D341Med (cell line): ENCODE measurements around the gene C16orf74.
A peak's percentile ranks its signal among the peaks of the same experiment; 100 is the strongest.

Experiments used
- DNase-seq: peaks from one replicate; pipeline ENCODE4 v3.0.0; 2012; ENCODE audit warnings: low spot score

The C16orf74 gene

DNA sequence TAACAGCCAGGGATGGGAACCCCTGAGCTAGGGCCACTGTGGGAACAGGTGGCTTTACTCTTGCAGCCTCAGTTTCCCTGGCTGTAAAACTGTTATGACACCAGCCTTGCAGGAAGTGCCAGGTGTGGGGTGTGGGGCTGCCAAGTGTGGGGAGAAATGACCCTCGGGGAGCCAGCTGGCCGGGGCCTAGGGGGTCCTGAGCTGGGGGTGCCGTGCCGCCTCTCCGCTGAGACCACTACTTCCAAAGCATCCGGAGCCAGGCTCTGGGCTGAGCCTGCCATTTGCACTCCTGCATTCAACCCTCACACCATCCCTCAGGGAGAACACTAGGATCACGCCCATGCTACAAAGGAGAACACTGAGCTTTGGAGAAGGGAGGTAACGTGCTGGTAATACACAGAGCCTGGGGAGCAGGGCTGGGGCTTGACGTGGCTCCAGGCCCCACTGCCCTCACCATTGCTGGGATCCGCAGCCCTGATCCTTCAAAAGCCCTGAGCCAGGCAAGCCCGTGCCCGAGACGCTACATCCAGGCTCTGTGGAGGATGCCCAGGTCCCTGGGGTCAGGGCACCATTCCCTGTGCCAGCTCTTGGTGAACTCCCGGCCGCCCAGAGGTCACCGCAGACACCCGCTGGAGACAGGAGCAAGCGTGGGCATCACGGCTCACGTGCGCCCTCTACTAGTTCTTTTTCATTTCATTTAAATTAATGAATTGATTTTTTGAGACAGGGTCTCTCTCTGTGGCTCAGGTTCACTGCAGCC, 33.3 kb downstream of the C16orf74 start:
- peak; percentile 75 for DNase-seq

DNA sequence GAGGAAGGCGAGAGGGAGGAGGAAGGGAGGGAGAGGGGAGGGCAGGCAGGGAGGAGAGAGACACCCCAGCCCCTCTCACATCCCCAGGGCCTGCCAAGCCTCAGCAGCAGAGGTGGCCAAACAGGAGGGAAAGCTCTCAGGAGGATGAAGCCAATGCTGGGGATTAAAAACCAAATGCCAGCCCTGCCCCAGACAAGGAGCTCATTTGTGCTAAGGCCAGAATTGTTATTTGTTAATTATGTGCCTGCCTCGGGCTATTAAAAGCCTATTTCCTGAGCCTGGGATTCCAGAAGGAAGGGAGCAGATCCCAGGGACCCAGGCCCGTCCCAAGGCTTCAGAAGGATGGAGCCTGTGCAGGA, 34.2 kb downstream of the C16orf74 start:
- DNase-seq, result peak; percentile 83

DNA sequence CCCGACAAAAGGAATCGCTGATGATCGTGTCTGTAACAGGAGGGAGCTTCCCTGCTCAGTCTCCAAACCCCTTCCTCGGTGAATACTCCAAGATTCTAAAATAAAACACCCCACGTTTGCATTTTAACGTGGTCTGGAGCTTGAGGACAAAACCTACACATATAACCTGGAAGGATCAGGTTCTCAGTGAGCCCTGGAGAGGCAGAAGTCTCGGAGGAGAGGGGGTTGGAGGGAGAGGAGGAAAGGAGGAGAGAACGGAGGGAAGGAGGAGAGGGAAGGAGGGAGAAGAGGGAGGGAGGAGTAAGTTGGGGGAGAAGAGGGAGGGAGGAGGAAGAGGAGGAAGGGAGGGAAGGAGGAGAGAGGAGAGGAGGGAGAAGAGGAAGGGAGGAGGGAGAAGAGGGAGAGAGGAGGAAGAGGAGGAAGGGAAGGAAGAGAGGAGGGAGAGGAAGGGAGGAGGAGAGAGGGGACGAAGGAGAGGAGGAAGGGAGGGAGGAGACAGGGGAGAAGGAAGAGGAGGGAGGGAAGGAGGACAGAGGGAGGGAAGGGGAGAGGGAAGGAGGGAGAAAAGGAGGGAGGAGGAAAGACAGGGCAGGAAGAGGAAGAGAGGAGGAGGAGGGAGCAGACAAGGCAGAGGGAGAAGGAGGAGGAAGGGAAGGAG, 34.7 kb downstream of the C16orf74 start:
- no peak for DNase-seq

GRCh38 chr16:85715169-85716021, 35.5 kb downstream of the C16orf74 start:
- no peak for DNase-seq

DNA sequence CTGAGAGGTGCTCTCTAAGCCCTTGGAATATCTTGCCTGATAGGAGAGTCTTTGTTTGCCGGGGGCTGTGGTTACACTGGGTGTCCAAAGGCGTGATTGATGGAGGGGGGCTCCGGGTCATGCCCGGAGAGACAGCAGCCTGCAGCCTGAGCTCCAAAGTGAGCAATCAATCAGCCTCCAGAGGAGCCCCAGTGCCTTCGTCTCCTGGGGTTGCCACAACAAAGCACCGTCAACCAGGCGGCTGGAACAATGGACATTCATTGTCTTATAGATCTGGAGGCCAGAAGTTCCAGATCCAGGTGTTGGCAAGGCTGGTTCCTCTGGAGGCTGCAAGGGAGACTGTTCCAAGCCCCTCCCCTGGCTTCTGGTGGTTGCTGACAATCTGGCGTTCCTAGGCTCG, 38.1 kb downstream of the C16orf74 start:
- DNase-seq, result no peak

GRCh38 chr16:85711982-85712587, 38.8 kb downstream of the C16orf74 start:
- DNase-seq, result no peak

- DNase-seq, result no peak
These were observed 40.2 kb downstream of the C16orf74 start for GRCh38 chr16:85710732-85711131.

DNA sequence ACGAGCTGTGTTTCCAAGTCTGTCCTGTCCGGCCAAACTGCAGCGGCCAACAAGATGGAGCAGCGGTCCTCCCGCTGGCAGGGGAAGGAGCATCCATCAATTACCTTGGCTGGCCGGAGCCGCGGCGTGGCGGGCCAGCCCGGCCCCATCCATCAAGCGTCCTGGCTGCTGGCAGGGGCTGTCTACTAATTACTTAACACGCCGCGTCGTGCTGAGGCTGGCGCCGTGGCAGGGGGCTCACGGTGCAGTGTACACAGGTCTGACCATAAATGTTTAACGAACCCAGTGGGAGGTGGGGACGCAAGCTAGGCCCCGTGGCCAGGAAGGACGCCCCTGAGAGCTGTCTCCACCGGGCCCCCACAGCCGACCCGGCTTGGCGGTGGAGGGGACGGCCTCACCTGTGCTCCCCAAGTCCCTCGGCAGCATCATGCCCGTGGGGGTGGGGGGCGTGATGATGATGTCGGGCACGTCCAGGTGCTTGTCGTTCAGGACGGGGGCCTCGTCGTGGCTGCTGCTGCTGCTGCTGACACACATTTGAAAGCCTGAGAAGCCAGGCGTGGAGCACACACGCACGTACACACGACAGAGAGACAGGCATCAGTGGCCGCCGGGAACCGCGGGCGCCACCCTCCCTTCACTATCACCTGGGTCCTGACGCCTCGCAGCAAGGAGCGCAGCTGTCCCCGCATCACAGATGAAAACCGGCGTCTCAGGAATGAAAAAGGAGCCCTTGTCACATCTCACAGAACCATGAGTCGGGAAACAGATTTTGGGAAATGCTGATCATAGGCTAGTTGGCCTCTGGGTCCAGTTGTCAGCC, 40.9 kb downstream of the C16orf74 start:
- no peak for DNase-seq

DNA sequence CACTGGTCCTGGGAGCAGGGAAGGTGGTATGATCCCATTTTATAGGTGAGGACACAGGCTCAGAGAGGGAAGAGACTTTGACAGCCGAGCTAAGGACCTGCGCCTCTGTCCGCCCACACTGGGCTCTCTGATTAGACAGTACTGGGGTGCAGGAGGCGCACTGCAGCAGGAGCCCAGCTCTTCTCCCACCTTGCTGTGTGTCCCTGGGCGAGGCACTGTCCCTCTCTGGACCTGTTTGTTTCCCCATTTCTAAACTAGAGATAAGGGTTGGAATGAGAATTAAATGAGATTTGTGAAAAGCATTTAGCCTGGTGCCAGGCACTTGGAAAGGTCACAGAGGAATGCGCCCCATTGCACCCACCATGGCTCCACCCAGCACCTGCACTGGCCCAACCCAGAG, 42.6 kb downstream of the C16orf74 start:
- no peak for DNase-seq

- no peak for DNase-seq
These were observed 43.3 kb downstream of the C16orf74 start for GRCh38 chr16:85707528-85708095.

DNA sequence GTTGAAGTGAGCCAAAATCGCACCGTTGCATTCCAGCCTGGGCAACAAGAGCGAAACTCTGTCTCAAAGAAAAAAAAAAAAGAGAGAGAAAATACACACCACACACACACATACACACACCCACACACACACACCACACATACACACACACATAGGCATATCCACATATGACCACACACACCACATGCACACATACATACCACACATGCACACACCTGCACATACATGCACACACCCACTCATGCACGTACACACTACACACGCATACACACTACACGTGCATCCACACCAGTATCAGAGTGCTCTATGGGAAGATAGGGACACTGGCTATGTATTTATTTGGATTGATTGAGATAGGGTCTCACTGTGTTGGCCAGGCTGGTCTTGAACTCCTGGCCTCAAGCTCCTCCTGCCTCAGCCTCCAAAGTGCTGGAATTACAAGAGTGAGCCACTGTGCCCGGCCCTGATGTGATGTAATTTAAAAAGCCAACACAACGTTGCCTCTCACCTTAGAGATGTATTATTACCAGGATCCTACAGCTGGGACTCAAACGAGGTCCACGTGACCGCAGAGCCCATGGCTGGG, 44.4 kb downstream of the C16orf74 start:
- no peak for DNase-seq

DNA sequence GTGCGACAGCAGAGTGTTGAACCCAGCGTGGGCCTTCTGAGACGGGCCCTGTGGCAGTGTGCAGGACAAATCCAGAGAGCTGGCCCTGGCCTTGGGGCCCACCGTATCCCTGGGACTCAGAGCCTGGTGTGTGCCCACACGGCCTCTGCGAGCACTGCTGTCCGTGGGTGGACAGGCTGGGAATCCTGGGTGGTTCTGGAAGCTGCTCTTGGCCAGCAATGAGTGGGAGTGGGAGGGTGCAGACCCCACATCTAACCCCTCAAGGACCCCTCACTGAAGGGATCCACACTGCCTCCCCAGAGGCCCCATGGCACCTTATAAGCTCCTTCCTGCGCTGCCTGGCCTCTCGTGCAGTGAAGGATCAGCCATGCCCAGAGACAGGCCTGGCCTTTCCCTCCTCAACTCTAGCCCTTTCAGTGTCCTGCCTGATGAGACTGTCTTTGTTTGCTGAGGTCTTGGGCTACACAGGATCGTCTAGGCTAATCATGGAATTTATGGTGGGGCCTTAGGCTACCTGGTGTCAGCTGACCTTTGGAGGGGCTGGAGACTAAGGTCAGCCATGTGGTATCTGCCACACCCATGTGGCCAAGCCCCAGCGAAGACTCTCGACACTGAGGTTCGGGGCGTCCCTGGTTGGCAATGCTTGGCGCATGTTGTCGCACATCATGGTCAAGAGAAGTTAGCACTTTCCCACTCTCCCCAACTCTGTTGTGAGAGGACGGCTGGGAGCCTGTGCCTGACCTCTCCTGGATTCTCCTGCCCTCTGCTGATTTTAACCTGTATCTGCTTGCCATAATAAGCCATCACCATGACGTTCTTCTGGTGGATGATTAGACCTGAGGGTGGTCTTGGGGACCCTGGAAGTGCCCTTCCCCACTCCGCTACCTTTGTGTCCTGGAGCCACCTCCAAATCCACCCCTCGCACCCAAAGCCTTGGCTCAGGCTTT, 45.7 kb downstream of the C16orf74 start:
- DNase-seq, result no peak

DNA sequence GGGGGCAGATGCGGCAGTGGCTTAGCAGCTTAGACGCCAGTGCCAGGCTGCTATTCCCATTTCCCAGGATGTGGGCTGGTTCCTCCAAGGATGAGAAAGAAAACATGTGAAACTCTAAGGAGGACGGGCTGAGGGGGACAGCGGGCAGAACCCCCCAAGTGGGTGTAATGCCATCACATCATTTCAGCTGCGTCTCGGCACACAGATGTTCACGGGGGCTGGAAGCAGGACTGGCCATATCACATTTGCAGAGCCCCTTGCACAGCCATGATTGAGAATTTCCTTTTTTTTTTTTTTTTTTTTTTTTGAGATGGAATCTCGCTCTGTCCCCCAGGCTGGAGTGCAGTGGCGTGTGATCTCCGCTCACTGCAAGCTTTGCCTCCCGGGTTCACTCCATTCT, 46.9 kb downstream of the C16orf74 start:
- DNase-seq, result no peak

GRCh38 chr16:85699628-85700027, 51.3 kb downstream of the C16orf74 start:
- no peak for DNase-seq

GRCh38 chr16:85698935-85699558, 51.8 kb downstream of the C16orf74 start:
- DNase-seq, result no peak

DNA sequence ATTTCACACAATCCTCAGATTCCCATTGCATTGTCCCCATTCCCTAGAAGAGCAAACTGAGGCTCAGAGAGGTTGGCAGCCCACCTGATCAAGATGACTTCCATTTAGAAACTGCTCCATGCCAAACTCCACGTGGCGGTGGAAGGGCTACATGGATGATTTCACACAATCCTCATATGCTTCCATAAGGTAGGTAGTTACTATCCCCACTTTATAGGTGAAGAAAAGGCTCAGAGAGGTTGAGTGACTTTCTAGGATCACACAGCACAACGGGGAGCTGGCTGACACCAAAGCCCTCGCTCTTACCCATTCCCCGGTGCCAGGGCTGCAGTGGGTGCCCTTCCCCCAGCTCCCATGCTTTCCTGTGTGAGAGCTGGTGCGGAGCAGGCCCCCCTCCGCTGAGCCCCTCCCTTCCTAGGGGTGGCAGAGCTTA, 52.4 kb downstream of the C16orf74 start:
- no peak for DNase-seq

- no peak for DNase-seq
These were observed 53.5 kb downstream of the C16orf74 start for GRCh38 chr16:85697431-85697830.

DNA sequence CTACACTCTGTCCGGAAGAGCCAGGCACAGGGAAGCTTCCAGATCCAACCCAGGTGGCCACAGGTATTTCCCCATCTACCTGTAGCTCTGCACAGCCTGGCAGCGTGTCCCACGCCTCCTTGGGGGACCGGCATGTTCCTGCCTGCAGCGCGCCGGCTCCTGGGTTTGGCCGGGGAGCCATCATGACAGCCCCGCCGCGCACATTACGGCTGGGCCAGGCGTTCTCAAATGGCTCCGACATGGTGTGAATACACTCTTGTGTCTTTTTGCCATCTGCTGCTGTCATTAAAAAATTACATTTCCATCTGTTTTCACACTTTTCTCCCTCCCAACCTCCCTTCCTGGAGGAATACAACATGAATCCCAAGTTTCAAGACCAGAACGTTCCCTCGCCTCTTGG, 54.1 kb downstream of the C16orf74 start:
- DNase-seq, result no peak
